Mesenteric fat pad (tissue), 1 donor: ENCODE measurements around the gene UBE2I. TPM values are rescaled to one million over a fixed set of nuclear protein-coding genes. Genes with fewer than 3 reads are reported as not detected.
A peak's percentile ranks its signal among the peaks of the same experiment; 100 is the strongest.
"Not testable (repeated sequence)": the region's sequence is repeated elsewhere in the genome, so short reads cannot be mapped to it uniquely, and the experiment has no call there.

Experiments
- DNase-seq: peaks from one replicate; pipeline ENCODE4 v3.0.0-alpha.2; 2020; ENCODE audit warnings: low spot score
- total RNA-seq: library from RNA; stranded (reverse); fragmentation: NEBNext Ultra II Directional; extraction: Animal tissue kit (Norgen Biotek cat#: 25700); gene quantifications from one replicate; pipeline ENCODE4 v1.2.1, GENCODE V29; 2021
- donor health status: DM: yes; HTN: yes; CAD: no.

Gene UBE2I
- total RNA-seq, 1 donor from 2014 or later, result 91.9 TPM

DNA sequence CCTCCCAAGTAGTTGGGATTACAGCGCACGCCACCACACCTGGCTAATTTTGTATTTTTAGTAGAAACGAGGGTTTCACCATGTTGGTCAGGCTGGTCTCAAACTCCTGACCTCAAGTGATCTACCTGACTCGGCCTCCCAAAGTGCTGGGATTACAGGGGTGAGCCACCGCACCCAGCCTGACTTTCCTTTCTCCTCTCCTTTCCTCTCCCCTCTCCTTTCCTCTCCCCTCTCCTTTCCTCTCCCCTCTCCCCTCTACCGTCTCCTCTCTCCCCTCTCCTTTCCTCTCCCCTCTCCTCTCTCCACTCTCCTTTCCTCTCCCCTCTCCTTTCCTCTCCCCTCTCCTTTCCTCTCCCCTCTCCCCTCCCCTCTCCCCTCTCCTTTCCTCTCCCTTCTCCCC, 17.2 kb upstream of the UBE2I start:
- not testable (repeated sequence) for DNase-seq

DNA sequence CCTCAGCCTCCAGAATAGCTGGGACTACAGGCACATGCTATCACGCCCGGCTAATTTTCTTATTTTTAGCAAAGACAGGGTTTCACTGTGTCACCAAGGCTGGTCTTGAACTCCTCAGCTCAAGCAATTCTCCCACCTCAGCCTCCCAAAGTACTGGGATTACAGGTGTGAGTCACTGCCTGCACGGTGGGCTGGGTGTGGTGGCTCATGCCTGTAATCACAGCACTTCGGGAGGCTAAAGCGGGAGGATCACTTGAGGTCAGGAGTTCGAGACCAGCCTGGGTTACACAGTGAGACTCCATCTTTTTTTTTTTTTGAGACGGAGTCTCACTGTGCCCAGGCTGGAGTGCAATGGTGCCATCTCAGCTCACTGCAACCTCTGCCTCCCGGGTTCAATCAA, 16.6 kb upstream of the UBE2I start:
- DNase-seq, result not testable (repeated sequence)

DNA sequence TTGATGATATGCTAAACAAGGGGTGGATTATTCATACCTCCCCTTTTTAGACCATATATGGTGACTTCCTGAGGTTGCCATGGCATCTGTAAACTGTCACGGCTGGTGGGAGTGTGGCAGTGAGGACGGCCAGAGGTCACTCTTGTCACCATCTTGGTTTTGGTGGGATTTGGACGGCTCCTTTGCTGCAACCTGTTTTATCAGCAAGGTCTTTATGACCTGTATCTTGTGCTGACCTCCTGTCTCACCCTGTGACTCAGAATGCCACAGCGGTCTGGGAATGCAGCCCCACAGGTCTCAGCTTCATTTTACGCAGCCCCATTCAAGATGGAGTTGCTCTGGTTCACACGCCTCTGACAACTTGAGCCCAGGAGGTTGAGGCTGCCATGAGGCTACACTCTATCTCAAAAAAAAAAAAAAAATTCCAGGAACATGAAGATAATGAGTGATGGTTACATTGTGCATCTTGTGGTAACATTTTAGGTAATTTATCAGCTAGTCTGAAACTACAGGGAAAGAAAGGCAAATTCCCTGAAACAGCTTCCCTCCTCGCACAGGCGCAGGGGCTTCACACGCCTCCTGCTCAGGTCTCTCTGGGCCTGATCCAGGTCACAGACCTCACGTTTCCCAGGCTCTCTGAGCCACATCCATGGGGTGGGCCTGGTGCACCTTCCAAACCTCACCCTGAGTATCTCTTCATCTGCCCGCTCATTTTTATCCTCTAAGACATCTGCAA, 15.3 kb upstream of the UBE2I start:
- DNase-seq, result no peak

DNA sequence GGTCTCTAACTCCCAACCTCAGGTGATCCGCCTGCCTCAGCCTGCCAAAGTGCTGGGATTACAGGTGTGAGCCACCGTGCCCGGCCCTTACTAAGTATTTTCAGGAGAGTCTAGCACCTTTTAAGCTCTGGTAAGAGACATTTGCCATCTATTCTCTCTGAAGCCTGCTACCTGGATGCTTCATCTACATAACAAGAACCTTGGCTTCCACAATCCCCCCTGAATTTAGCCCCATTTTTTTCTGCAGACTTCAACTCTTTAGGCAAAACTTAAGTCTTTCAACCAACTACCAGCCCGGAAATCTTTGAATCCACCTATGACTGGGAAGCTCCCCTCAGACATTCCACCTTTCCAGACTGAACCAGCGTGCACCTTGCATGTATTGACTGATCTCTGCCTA, 14.0 kb upstream of the UBE2I start:
- no peak for DNase-seq

DNA sequence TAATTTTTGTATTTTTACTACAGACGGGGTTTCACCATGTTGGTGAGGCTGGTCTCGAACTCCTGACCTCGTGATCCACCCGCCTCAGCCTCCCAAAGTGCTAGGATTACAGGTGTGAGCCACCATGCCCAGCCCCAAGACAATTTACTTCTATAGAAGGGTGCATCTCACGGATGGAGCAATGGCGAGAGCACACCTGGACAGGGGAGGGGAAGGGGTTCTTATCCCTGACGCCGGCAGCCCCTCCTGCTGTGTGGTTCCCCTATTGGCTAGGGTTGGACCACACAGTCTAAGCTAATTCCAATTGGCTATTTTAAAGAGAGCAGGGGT, 12.8 kb upstream of the UBE2I start:
- DNase-seq, result not testable (repeated sequence)

DNA sequence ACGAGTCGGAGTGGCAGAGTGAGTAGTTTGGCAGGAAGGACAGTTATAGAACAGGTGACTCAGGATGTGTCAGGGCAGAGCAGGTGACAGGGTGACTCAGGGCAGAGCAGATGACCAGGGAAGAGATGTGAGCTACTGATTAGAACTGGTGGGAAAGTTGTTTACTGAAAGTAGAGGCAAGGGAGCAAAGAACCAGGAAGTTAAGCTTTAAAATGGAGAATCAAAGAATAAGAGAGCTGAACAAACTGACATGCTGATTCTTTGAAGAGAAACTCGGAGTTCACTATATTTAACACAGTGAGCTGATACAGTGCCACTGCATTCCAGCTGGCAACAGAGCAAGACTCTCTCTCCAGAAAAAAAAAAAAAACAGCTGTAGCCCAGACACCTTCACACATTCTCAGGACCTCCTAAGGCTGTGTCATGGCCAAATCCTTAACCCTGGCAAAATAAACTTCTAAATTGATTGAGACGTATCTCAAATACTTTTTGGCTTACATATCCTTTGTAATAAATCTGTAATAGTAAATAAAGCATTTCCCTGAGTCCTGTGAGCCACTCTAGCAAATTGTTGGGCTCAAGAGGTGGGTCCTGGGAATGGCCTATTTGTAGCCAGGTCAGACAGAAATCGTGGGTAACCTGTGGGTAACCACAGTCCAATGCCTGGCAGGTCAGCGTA, 12.3 kb upstream of the UBE2I start:
- DNase-seq, result no peak

DNA sequence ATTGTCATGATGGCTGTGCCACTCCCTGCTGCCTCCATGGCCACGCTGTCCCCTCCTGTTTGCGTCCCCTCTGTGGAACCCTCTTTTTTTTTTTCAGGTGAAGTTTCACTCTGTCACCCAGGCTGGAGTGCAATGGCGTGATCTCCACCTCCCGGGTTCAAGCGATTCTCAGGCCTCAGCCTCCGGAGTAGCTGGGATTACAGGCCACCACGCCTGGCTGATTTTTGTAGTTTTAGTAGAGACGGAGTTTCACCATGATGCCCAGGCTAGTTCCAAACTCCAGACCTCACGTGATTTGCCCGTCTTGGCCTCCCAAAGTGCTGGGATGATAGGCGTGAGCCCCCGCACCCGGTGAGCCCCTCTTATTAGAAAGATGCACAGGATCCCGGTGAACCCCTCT, 11.0 kb upstream of the UBE2I start:
- no peak for DNase-seq

DNA sequence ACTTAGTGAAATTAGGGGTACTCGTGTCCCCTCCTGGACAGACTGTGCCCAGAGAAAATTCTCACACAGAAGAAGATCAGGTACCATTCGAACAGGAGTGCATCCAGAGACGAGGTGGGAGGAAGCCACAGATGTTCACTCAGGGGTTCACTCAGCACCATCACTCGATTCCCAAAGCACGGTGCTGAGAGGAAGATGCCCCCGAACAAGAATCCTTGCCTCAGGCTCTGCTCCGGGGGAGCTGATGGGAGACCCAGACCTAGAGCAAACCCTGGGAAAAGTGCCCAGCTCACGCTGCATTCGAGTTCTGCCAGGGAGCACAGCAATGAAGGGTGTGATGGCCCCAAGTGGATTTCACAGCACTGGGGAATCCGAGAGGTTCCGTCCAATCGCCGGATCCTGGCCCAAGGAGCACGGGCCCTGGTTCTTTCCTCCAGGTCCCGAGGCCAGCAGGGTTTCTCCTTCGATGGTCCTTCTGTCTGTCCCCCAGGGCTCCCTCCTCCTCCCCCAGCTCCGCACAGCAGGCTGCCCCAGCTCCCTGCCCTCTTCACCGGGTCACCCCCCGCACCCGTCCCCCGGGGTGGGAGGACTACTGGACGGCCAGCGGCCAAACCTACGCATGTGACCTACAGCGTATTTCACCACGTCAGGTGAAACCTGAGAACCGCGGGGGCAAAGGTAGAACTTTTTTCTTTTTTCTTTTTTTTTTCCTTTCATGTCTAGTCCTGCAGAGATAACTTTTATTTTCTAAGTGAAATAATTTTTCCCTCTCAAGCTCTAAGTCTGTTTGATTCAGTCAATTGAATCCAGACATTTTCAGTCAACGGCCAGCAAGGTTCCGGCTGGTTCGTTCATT, 10.2 kb upstream of the UBE2I start:
- DNase-seq, result no peak

DNA sequence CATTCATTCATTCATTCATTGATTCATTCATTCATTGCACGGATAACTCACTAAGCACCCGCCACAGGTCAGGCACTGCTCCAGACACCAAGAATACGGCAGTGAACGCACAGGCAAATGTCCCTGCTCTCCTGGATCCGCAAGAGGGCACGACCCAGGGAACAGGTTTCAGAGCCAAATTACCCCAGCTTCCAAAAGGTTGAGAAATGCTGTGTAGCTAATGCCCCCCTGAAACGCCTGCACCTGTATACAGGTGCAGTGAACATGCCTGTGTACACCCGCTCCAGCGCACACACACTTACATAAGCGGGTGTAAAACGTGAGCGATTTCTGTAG, 9.6 kb upstream of the UBE2I start:
- no peak for DNase-seq

DNA sequence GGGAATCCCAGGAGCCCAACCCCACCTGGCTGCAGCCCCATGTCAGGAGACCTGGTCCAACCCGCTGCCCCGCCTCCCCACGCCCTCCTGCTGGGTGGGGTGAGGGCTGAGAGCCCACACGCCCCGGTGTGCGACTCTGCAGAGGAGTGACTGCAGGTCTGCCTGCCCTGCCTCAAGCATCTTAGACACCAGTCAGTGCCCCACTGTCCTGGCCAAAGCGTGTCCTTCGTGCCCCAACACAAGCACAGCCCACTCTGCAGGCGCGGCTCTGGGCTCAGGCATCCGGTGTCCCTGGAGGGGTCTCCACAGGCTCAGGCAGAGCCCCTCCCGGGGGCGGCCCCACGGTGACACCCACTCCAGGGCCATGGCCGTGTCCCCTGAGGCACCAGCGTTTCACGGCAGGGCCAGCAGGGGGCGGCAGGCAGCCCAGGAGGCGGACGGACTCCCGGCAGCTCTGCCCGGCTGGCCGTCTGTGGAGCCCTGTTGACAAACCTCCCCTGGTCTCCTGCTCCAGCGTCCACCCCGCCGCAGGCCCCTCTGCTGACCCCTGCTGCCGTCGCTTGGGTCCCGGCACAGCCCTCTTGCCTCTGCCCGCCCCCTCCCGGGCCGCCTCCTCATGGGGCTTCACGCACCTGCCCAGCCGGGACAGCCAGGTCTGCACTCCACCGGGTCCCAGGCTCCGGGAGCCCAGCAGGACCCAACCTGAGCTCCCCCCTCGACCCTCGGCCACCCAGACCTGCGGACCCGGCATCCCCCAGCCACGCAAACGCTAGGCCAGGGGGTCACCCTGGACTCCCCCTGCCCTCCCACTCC, 8.6 kb upstream of the UBE2I start:
- DNase-seq, result peak; percentile 93

DNA sequence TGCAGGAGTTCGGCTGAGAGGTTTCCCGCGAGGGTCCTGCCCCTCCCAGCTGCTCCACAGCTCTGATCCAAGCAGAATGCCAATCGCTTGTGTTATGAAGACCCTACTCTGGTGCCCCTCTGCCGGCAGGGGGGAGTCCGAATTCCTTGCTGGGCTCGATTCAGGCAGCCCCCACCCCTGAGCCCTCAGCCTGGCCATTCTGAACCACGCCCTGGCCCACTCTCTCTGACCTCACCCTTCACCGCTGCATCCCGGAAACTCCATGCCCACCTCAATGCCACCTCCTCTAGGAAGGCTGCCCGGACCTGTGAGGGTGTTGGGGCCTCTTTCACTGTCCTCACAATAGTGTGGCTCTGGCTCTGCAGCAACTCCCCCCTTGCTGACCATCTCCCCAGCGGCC, 7.9 kb upstream of the UBE2I start:
- no peak for DNase-seq

DNA sequence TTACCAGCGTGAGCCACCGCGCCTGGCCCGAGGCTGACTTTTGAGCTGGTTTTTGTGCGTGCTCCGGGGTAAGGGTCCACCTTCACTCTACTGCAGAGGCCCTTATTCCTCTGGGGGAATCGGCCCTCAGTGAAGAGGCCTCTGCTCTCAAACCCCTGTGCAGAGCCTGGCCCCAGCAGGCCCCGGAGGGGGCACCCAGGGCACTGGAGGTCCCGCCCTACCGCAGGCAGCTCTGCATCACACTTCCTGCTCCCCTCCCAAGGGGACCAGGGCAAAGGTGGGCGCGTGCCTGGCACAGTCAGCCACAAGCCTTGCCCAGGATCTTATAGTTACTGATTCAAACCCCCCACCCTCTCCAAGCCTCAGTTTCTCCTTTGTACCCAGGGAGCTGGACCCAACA, 3.6 kb upstream of the UBE2I start:
- DNase-seq, result no peak

DNA sequence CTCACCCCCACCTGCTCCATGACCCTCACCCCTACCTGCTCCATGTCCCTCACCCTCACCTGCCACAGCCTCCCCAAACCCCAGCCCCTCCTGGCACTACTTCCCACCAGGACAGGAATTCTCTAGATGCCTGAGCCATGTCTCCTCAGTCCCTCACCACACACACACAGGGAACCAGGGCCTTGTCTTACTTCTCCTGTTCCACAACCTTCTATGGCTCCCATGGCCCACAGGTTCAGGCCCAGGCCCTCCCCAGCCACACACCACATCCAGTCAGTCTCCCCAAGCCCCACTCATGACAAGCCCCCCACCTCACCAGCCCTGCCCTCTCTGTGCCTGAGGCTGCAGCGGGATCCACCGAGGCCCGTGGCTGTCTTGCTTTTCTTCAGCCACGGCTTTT, 3.1 kb upstream of the UBE2I start:
- DNase-seq, result no peak

DNA sequence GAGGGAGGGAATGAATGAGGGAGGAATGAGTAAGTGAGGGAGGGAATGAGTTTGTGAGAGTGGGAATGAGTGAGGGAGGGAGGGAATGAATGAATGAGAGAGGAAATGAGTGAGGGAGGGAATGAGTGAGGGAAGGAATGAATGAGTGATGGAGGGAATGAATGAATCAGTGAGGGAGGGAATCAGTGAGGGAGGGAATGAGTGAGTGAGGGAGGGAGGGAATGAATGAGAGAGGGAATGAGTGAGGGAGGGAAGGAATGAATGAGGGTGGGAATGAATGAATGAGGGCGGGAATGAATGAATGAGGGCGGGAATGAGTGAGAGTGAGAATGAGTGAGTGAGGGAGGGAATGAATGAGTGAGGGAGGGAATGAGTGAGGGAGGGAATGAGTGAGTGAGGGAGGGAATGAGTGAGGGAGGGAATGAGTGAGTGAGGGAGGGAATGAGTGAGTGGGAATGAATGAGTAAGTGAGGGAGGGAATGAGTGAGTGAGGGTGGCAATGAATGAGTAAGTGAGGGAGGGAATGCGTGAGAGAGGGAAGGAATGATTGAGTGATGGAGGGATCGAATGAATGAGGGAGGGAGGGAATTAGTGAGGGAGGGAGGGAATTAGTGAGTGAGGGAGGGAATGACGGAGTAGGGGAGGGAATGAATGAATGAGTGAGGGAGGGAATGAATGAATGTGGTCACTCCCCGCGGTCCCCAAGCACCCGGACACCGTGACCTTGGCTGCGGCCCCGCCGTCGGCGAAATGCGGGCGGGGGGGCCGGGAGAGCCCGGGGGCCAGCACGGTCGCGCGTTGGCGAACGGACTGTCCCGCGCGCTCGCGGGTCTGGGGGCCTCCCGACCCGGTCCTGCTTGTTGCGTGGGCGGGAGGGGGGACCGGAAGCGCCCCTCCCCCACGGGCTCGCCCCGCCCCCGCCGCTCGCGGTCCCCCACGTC, 1.1 kb upstream of the UBE2I start:
- no peak for DNase-seq

DNA sequence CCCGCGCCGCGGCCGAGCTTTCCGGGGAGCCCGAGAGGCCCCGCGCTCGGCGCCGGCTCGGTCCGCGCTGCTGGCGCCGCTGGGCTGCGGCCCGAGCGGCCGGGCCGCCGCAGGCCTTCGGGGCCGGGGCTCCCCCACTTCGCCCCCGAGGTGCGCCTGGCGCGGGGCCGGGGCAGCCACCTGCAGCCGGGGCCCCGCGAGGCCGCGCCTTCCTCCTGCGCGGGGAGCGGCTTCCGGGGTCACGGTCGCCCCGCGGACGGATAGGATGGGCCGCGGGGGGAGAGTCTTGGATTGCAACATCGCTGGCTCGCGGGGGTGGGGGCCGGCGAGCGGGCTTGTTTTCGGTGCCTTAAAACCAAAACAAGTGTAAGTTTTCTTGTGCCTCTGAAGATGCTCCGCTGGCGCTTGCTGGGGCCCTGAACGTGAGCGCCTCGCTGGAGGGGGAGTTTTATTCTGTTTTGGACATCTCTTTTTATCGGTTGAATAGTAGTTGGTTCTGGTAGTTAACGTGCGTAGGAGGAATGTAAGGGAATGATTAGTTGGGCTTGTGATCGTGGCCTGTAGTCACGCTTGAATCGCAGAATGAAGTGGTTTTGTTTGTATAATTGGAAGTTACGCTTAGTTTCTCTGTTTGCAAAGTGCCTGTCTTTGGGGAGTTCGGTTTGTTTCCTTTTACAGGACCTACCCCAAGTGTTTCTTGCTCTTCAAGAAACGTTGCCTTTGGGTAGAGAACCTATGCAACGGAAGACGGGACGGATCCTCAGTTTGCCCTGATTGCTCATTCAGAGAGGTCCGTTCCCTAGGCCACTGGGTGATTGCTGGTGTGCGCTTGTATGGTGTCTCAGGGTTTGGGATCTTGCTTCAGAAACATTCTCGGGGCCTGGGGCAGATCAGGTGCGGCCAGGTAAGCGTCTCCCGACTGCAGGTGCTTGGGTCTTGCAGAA, 724 bp downstream of the UBE2I start:
- DNase-seq, result no peak

DNA sequence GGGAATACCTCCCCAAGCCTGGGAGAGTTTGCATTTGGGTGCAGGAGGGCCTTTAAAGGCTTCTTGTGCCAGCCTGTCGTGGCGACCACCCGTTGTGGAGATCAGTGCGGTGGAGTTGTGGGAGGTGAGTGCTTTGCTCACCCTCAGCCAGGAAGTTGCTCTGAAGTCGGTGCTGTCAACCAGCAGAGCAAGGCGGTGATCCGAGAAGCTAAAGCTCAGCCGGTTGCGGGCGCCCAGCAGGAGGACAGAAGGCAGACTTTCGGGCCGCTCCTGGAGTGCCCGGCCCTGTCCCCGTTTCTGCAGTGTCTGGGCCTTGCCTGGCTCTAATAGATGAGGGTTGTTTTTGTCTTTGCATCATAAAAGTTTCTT, 1.4 kb downstream of the UBE2I start:
- no peak for DNase-seq

DNA sequence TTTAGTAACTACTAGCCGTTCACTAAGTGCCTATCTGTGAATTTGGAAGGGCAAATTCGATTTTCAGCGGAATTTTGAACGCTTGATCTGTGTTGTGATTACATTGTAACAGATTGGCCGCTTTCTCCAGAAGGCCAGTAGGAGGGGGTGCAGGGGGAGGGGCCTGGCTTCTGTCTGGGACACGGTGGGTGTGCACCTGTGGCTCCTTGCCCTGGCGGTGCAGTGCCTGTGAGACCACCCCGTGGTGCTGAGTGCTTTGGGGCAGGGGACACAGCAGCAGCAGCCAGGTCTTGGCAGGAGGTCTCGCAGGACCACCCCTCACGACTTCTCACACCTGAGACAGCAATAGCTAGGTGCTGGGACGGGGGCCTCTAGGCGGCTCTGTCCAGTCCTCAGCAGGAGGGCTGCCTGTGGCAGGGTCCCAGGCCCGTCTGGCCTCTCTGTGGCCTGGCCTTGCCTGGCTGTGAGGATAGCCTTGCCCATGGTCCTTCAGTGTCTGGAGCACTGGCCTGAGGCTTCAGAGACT, 1.8 kb downstream of the UBE2I start:
- DNase-seq, result no peak

DNA sequence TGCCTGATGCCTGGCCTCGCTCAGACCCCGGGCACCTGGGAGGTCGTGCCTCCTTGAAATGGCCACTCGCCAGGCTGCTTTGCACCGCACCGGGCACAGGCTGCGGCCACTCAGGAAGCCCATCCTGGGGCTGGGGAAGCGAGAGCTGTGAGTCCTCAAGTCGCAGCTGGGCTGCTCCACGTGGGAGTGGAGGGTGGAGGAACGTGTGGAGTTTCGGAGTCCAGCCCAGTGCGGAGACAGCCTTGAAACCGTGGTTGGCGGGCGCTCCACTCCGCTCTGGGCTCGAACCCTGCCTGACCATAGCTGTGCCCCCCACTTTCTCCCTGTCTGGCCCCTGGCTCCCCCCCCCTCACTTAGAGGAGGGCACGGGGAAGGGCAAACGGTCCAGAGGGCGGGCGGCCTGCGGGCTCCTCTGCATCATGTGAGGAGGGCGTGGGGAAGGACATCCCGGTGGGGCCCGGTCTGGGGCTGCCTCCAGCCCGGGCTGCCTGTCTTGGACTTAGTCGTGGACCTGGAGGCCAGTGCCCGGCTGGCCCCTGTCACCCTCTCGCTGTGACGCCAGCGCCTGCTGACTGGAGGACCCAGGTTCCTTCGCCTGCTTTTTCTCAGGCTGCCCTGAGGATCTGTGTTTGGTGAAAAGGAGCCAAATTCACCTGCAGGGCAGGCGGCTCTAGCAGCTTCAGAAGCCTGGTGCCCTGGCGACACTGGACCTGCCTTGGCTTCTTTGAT, 2.5 kb downstream of the UBE2I start:
- no peak for DNase-seq

DNA sequence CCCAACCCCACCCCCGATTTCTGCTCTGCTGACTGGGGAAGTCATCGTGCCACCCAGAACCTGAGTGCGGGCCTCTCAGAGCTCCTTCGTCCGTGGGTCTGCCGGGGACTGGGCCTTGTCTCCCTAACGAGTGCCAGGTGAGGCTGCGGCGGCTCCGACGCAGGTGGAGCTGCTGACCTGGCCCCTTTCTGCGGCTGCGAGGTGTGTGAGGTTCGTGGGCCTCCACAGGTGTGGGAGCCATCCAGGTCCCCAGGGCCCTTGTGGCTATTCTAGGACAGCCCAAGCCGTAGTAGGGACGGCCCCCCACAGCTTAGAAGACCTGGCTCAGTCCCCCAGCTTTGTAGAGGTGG, 3.0 kb downstream of the UBE2I start:
- DNase-seq, result no peak
